NCI-H2029 (cell line): ENCODE results near the gene NPHP4.

ENCODE experiments used
- DNase-seq: peaks from one replicate; lab custom pipeline; 2025; lab: John Stamatoyannopoulos, UW

NPHP4 gene

GRCh38 chr1:5970610-5971273 is 21.5 kb downstream of the NPHP4 start:
- DNase-seq = no peak

- no peak for DNase-seq
These were observed 23.1 kb downstream of the NPHP4 start for GRCh38 chr1:5969168-5969567.

- no peak for DNase-seq
These were observed 24.0 kb downstream of the NPHP4 start for GRCh38 chr1:5968161-5968736.

- no peak for DNase-seq
These were observed 24.7 kb downstream of the NPHP4 start for GRCh38 chr1:5967351-5968160.

- DNase-seq = no peak
These were observed 25.6 kb downstream of the NPHP4 start for GRCh38 chr1:5966543-5967205.

GRCh38 chr1:5965586-5966131 is 26.6 kb downstream of the NPHP4 start:
- no peak for DNase-seq

GRCh38 chr1:5962265-5963105 is 29.7 kb downstream of the NPHP4 start:
- DNase-seq = no peak

GRCh38 chr1:5961601-5962000 is 30.6 kb downstream of the NPHP4 start:
- peak; percentile 75 for DNase-seq

- no peak for DNase-seq
These were observed 31.9 kb downstream of the NPHP4 start for GRCh38 chr1:5960336-5960735.

- no peak for DNase-seq
These were observed 32.5 kb downstream of the NPHP4 start for GRCh38 chr1:5959667-5960230.

- DNase-seq = no peak
These were observed 33.1 kb downstream of the NPHP4 start for GRCh38 chr1:5959087-5959486.

GRCh38 chr1:5956022-5956830 is 36.0 kb downstream of the NPHP4 start:
- no peak for DNase-seq

- DNase-seq = no peak
These were observed 36.7 kb downstream of the NPHP4 start for GRCh38 chr1:5955479-5955977.

GRCh38 chr1:5954964-5955363 is 37.3 kb downstream of the NPHP4 start:
- no peak for DNase-seq

GRCh38 chr1:5953386-5953785 is 38.8 kb downstream of the NPHP4 start:
- DNase-seq = no peak

- DNase-seq = no peak
These were observed 40.3 kb downstream of the NPHP4 start for GRCh38 chr1:5951846-5952410.

- no peak for DNase-seq
These were observed 41.0 kb downstream of the NPHP4 start for GRCh38 chr1:5950994-5951785.

- DNase-seq = no peak
These were observed 41.9 kb downstream of the NPHP4 start for GRCh38 chr1:5950201-5950895.
